HG03196 (cell line): Measurements from ENCODE around the gene EDC4.

ENCODE experiments used
- ATAC-seq: cut with Tn5 transposase; IDR thresholded peaks from one replicate; pipeline ENCODE4 v1.9.1; 2021; ENCODE audit not compliant: unreplicated experiment

Gene EDC4

GRCh38 chr16:67930678-67931211 lies 57.9 kb downstream of the EDC4 start:
- ATAC-seq: no peak
